ENCODE data around the gene HIRIP3.

The HIRIP3 gene

GRCh38 chr16:29973384-29974246 is 21.8 kb downstream of the HIRIP3 start, which contains the start of gene TAOK2:
Gene TAOK2 (plus strand): TSS chr16:29973868. CDS start chr16:29977773, 3,905 bp downstream.
- Histone ChIP-seq H3K9ac (ENCODE audit: insufficient read length, low read depth) (peak within 1 kb of the TSS; percentile 97), H3K36me3 (ENCODE audit: insufficient read depth, insufficient read length, low read length) (peaks cover 42% of the 10 kb centered on the region), H3K4me1 (ENCODE audit: insufficient read depth, insufficient read length) (peaks cover 7% of the 10 kb centered on the region), H3K27me3 (ENCODE audit: insufficient read depth, insufficient read length) (peaks cover 10% of the 10 kb centered on the region), H3K4me3 (ENCODE audit: insufficient read length, low read depth) (peak within 1 kb of the TSS; percentile 89), H3K9me3 (ENCODE audit: insufficient read depth, low read length) (peaks cover 16% of the 10 kb centered on the region)
- peak; percentile 99 for DNase-seq (ENCODE audit: low read depth, low spot score)
- TF ChIP-seq SUZ12 (IDR thresholded peaks at IDR 0.05; ENCODE audit: extremely low read depth, insufficient read depth, insufficient read length) (no peak), ZNF274 (IDR thresholded peaks at IDR 0.05; ENCODE audit: low read depth, low read length) (no peak), YY1 (IDR thresholded peaks at IDR 0.05; ENCODE audit: insufficient read depth, insufficient read length) (peak; percentile 57)

GRCh38 chr16:29972992-29973383 is 22.4 kb downstream of the HIRIP3 start:
- TF ChIP-seq ZNF274 (IDR thresholded peaks at IDR 0.05; ENCODE audit: low read depth, low read length): no peak
- TF ChIP-seq YY1 (IDR thresholded peaks at IDR 0.05; ENCODE audit: insufficient read depth, insufficient read length): no peak
- TF ChIP-seq SUZ12 (IDR thresholded peaks at IDR 0.05; ENCODE audit: extremely low read depth, insufficient read depth, insufficient read length): no peak
- Histone ChIP-seq H3K9ac (ENCODE audit: insufficient read length, low read depth) (no peak overlapping the region), H3K36me3 (ENCODE audit: insufficient read depth, insufficient read length, low read length) (peaks cover 42% of the 10 kb centered on the region), H3K9me3 (ENCODE audit: insufficient read depth, low read length) (peaks cover 16% of the 10 kb centered on the region), H3K4me1 (ENCODE audit: insufficient read depth, insufficient read length) (peaks cover 6% of the 10 kb centered on the region), H3K4me3 (ENCODE audit: insufficient read length, low read depth) (no peak overlapping the region), H3K27me3 (ENCODE audit: insufficient read depth, insufficient read length) (peaks cover 10% of the 10 kb centered on the region)
- no peak for DNase-seq (ENCODE audit: low read depth, low spot score)

- peaks cover 16% of the 10 kb centered on the region for H3K9me3 ChIP-seq (ENCODE audit: insufficient read depth, low read length)
- peaks cover 10% of the 10 kb centered on the region for H3K27me3 ChIP-seq (ENCODE audit: insufficient read depth, insufficient read length)
- no peak for TF ChIP-seq SUZ12 (IDR thresholded peaks at IDR 0.05; ENCODE audit: extremely low read depth, insufficient read depth, insufficient read length)
- no peak for TF ChIP-seq YY1 (IDR thresholded peaks at IDR 0.05; ENCODE audit: insufficient read depth, insufficient read length)
- TF ChIP-seq ZNF274 (IDR thresholded peaks at IDR 0.05; ENCODE audit: low read depth, low read length): no peak
- H3K4me3 ChIP-seq (ENCODE audit: insufficient read length, low read depth): no peak overlapping the region
- peaks cover 5% of the 10 kb centered on the region for H3K4me1 ChIP-seq (ENCODE audit: insufficient read depth, insufficient read length)
- peaks cover 39% of the 10 kb centered on the region for H3K36me3 ChIP-seq (ENCODE audit: insufficient read depth, insufficient read length, low read length)
- no peak overlapping the region for H3K9ac ChIP-seq (ENCODE audit: insufficient read length, low read depth)
- DNase-seq (ENCODE audit: low read depth, low spot score): no peak
These were observed 22.9 kb downstream of the HIRIP3 start for GRCh38 chr16:29972500-29972899.

GRCh38 chr16:29971304-29971703 is 24.1 kb downstream of the HIRIP3 start:
- Histone ChIP-seq H3K36me3 (ENCODE audit: insufficient read depth, insufficient read length, low read length) (peaks cover 38% of the 10 kb centered on the region), H3K27me3 (ENCODE audit: insufficient read depth, insufficient read length) (peaks cover 10% of the 10 kb centered on the region), H3K4me3 (ENCODE audit: insufficient read length, low read depth) (no peak overlapping the region), H3K4me1 (ENCODE audit: insufficient read depth, insufficient read length) (peaks cover 5% of the 10 kb centered on the region), H3K9me3 (ENCODE audit: insufficient read depth, low read length) (peaks cover 16% of the 10 kb centered on the region), H3K9ac (ENCODE audit: insufficient read length, low read depth) (no peak overlapping the region)
- no peak for TF ChIP-seq SUZ12 (IDR thresholded peaks at IDR 0.05; ENCODE audit: extremely low read depth, insufficient read depth, insufficient read length)
- no peak for TF ChIP-seq ZNF274 (IDR thresholded peaks at IDR 0.05; ENCODE audit: low read depth, low read length)
- no peak for TF ChIP-seq YY1 (IDR thresholded peaks at IDR 0.05; ENCODE audit: insufficient read depth, insufficient read length)
- no peak for DNase-seq (ENCODE audit: low read depth, low spot score)

GRCh38 chr16:29968205-29968604 is 27.2 kb downstream of the HIRIP3 start:
- Histone ChIP-seq H3K27me3 (ENCODE audit: insufficient read depth, insufficient read length) (peaks cover 10% of the 10 kb centered on the region), H3K9ac (ENCODE audit: insufficient read length, low read depth) (no peak overlapping the region), H3K4me1 (ENCODE audit: insufficient read depth, insufficient read length) (no peaks in the 10 kb centered on the region), H3K9me3 (ENCODE audit: insufficient read depth, low read length) (peaks cover 15% of the 10 kb centered on the region), H3K36me3 (ENCODE audit: insufficient read depth, insufficient read length, low read length) (peaks cover 41% of the 10 kb centered on the region), H3K4me3 (ENCODE audit: insufficient read length, low read depth) (no peak overlapping the region)
- DNase-seq (ENCODE audit: low read depth, low spot score): no peak
- TF ChIP-seq YY1 (IDR thresholded peaks at IDR 0.05; ENCODE audit: insufficient read depth, insufficient read length): no peak
- TF ChIP-seq SUZ12 (IDR thresholded peaks at IDR 0.05; ENCODE audit: extremely low read depth, insufficient read depth, insufficient read length): no peak
- no peak for TF ChIP-seq ZNF274 (IDR thresholded peaks at IDR 0.05; ENCODE audit: low read depth, low read length)

- H3K9me3 ChIP-seq (ENCODE audit: insufficient read depth, low read length): no peaks in the 10 kb centered on the region
- peaks cover 11% of the 10 kb centered on the region for H3K36me3 ChIP-seq (ENCODE audit: insufficient read depth, insufficient read length, low read length)
- no peak for DNase-seq (ENCODE audit: low read depth, low spot score)
- no peak for TF ChIP-seq SUZ12 (IDR thresholded peaks at IDR 0.05; ENCODE audit: extremely low read depth, insufficient read depth, insufficient read length)
- TF ChIP-seq YY1 (IDR thresholded peaks at IDR 0.05; ENCODE audit: insufficient read depth, insufficient read length): no peak
- TF ChIP-seq ZNF274 (IDR thresholded peaks at IDR 0.05; ENCODE audit: low read depth, low read length): no peak
- H3K9ac ChIP-seq (ENCODE audit: insufficient read length, low read depth): peak overlapping the region; percentile 98
- no peaks in the 10 kb centered on the region for H3K27me3 ChIP-seq (ENCODE audit: insufficient read depth, insufficient read length)
- peak overlapping the region; percentile 79 for H3K4me3 ChIP-seq (ENCODE audit: insufficient read length, low read depth)
- H3K4me1 ChIP-seq (ENCODE audit: insufficient read depth, insufficient read length): peaks cover 5% of the 10 kb centered on the region
These were observed 32.2 kb downstream of the HIRIP3 start for GRCh38 chr16:29963021-29963743.

Data from NT2/D1 (cell line).